Astrocyte (in vitro differentiated cells and primary cell): ENCODE measurements around the gene QTRT2. TPM values are rescaled to one million over a fixed set of nuclear protein-coding genes. Genes with fewer than 3 reads are reported as not detected.

Source experiments
- DNase-seq: peaks from one replicate; pipeline ENCODE4 v3.0.0-alpha.2; 2010; ENCODE audit warnings: low read depth
- FAIRE-seq: peaks from 2 replicates; lab custom pipeline; 2011; peaks lifted over from hg19 to GRCh38; lab: Jason Lieb, UNC
- H2AFZ ChIP-seq: 2 replicates; pipeline ENCODE4 v1.6.0; 2012; ENCODE audit warnings: low read depth, low read length, inconsistent platforms
- H3K27ac ChIP-seq: 2 replicates; pipeline ENCODE4 v1.5.1; 2011; ENCODE audit warnings: low read depth, low read length, inconsistent platforms
- H3K27me3 ChIP-seq: 2 replicates; pipeline ENCODE4 v1.6.0; 2011; ENCODE audit warnings: low read length, inconsistent platforms; ENCODE audit not compliant: insufficient read depth
- H3K36me3 ChIP-seq: 2 replicates; pipeline ENCODE4 v1.5.1; 2011; ENCODE audit warnings: low read length, inconsistent platforms; ENCODE audit not compliant: insufficient read depth
- H3K4me1 ChIP-seq: 2 replicates; pipeline ENCODE4 v1.5.1; 2011; ENCODE audit warnings: low read length, inconsistent platforms; ENCODE audit not compliant: insufficient read depth
- H3K4me2 ChIP-seq: 2 replicates; pipeline ENCODE4 v1.6.0; 2012; ENCODE audit warnings: low read length, inconsistent platforms
- H3K4me3 ChIP-seq: 2 replicates; pipeline ENCODE4 v1.5.1; 2011; ENCODE audit warnings: low read depth, mild to moderate bottlenecking, low read length, inconsistent platforms; ENCODE audit not compliant: insufficient read depth
- H3K79me2 ChIP-seq: 2 replicates; pipeline ENCODE4 v1.6.0; 2012; ENCODE audit warnings: mild to moderate bottlenecking, low read length, inconsistent platforms; ENCODE audit not compliant: insufficient read depth
- H3K9ac ChIP-seq: 2 replicates; pipeline ENCODE4 v1.6.0; 2012; ENCODE audit warnings: mild to moderate bottlenecking, low read length, inconsistent platforms
- H3K9me3 ChIP-seq: 2 replicates; pipeline ENCODE4 v1.5.1; 2012; ENCODE audit warnings: low read depth, mild to moderate bottlenecking, low read length, inconsistent platforms; ENCODE audit not compliant: insufficient read depth
- H4K20me1 ChIP-seq: 2 replicates; pipeline ENCODE4 v1.6.0; 2012; ENCODE audit warnings: low read length, inconsistent platforms; ENCODE audit not compliant: insufficient read depth
- H3K27ac Mint-ChIP-seq: one replicate; pipeline ENCODE4 v1.8.0; 2021; ENCODE audit warnings: mild to moderate bottlenecking, mixed read lengths; ENCODE audit not compliant: unreplicated experiment
- H3K27me3 Mint-ChIP-seq: one replicate; pipeline ENCODE4 v1.8.0; 2021; ENCODE audit warnings: low read depth, mixed read lengths; ENCODE audit not compliant: unreplicated experiment
- H3K36me3 Mint-ChIP-seq: one replicate; pipeline ENCODE4 v1.8.0; 2021; ENCODE audit warnings: low read depth, mixed read lengths; ENCODE audit not compliant: unreplicated experiment
- H3K4me1 Mint-ChIP-seq: one replicate; pipeline ENCODE4 v1.8.0; 2021; ENCODE audit warnings: low read depth, mixed read lengths; ENCODE audit not compliant: unreplicated experiment
- H3K4me3 Mint-ChIP-seq: one replicate; pipeline ENCODE4 v1.8.0; 2021; ENCODE audit warnings: mild to moderate bottlenecking, moderate library complexity, mixed read lengths; ENCODE audit not compliant: unreplicated experiment
- H3K9me3 Mint-ChIP-seq: one replicate; pipeline ENCODE4 v1.8.0; 2021; ENCODE audit warnings: mild to moderate bottlenecking, mixed read lengths; ENCODE audit not compliant: unreplicated experiment
- CTCF ChIP-seq: IDR thresholded peaks from 2 replicates; pipeline ENCODE4 v1.5.1; 2011; ENCODE audit warnings: low read depth, mild to moderate bottlenecking, inconsistent platforms, low read length, moderate library complexity; ENCODE audit not compliant: insufficient read depth
- EZH2 ChIP-seq: IDR thresholded peaks from 2 replicates; pipeline ENCODE4 v1.6.1; 2012; ENCODE audit warnings: mild to moderate bottlenecking, low read length, inconsistent platforms; ENCODE audit not compliant: insufficient read depth
- total RNA-seq: library from RNA; stranded (reverse); gene quantifications from 2 replicates; pipeline ENCODE4 v1.2.1, GENCODE V29; 2021

QTRT2 gene
- total RNA-seq, 1 donor from 2014 or later = 22.7 TPM

DNA sequence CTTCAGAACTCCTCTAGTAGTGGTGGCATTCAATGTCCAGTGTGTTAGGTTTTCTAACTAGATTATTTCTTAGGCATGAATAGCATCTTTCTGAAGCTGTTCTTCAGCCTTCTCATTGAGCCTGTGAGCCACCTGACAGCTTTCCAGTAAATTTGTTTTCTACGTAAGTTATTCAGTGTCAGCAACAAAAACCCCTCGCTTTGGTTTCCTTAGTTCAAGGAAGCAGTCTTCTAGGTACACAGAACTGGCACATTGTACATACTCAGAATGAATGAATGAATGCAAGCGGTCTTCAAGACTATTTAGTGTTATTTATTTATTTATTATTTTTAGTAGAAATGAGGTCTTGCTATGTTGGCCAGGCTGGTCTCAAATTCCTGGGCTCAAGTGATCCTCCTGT lies 77.4 kb downstream of the QTRT2 start:
- H3K4me2 ChIP-seq = no peak overlapping the region
- FAIRE-seq = no peak
- peaks cover 1% of the 10 kb centered on the region for H3K9me3 Mint-ChIP-seq

More for the DNA sequence above, 77.4 kb downstream of the QTRT2 start:
- Mint-ChIP-seq H3K27me3 (no peaks in the 10 kb centered on the region), H3K4me1 (no peaks in the 10 kb centered on the region), H3K27ac (no peak overlapping the region), H3K36me3 (no peaks in the 10 kb centered on the region), H3K4me3 (no peak overlapping the region)
- H3K9me3 ChIP-seq = no peaks in the 10 kb centered on the region
- no peak overlapping the region for H3K4me3 ChIP-seq
- DNase-seq = no peak
- H3K27ac ChIP-seq = no peak overlapping the region
- no peak overlapping the region for H2AFZ ChIP-seq
- no peaks in the 10 kb centered on the region for H3K36me3 ChIP-seq
- TF ChIP-seq CTCF = no peak
- no peak for TF ChIP-seq EZH2
- no peaks in the 10 kb centered on the region for H3K27me3 ChIP-seq
- no peak overlapping the region for H3K9ac ChIP-seq
- no peaks in the 10 kb centered on the region for H3K4me1 ChIP-seq
- no peaks in the 10 kb centered on the region for H3K79me2 ChIP-seq
- no peaks in the 10 kb centered on the region for H4K20me1 ChIP-seq

Other genes with a start within 250 kb of the QTRT2 start
- 3.7 TPM in 2 replicates for gene GRAMD1C, start 217.9 kb upstream of the QTRT2 start, total RNA-seq
- gene ZDHHC23, start 108.7 kb upstream of the QTRT2 start, total RNA-seq = 0.67 and 0.68 TPM in 2 replicates
- gene CCDC191, start 211 bp upstream of the QTRT2 start, total RNA-seq = 2.5 and 3.1 TPM in 2 replicates
- not detected in 2 replicates for gene DRD3, start 122.3 kb downstream of the QTRT2 start, total RNA-seq
- gene ZNF80, start 180.8 kb downstream of the QTRT2 start, total RNA-seq = not detected in 2 replicates
- not detected in 2 replicates for gene TIGIT, start 237.3 kb downstream of the QTRT2 start, total RNA-seq